ENCODE results near the gene CBX4. TPM values are rescaled to one million over a fixed set of nuclear protein-coding genes. Genes with fewer than 3 reads are reported as not detected.

The CBX4 gene
- total and polyA plus RNA-seq, 7 donors = 3.5 to 14.2 (median 7.6) TPM

DNA sequence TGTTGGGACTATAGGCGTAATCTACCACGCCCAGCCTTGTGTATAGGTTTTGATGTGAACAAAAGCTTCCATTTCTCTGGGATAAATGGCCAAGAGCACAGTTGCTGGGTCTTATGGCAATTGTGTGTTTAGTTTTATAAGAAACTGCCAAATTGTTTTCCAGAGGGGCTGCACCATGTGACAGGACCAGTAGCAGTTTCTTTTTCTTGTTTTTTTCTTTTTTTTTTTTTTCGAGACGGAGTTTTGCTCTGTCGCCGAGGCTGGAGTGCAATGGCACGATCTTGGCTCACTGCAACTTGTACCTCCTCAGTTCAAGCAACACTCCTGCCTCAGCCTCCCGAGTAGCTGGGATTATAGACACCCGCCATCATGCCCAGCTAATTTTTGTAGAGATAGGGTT is 34.3 kb upstream of the CBX4 start:
- 90 to 93% methylated on average over 9 of the region's 9 CpGs for WGBS, 2 donors
- intact Hi-C loops (cut with DNase I) = no loop called here
- H3K4me1 ChIP-seq = no peaks in the 10 kb centered on the region
- no peaks in the 10 kb centered on the region for H3K36me3 ChIP-seq
- DNase-seq = no peak
- H3K27ac ChIP-seq = no peak overlapping the region
- peaks cover 0 to 15% (median 0%) of the 10 kb centered on the region in 3 donors for H3K27me3 ChIP-seq
- no peaks in the 10 kb centered on the region for H3K9me3 ChIP-seq
- no peak for TF ChIP-seq POLR2A (IDR thresholded peaks at IDR 0.05)
- TF ChIP-seq, protein P1, sequence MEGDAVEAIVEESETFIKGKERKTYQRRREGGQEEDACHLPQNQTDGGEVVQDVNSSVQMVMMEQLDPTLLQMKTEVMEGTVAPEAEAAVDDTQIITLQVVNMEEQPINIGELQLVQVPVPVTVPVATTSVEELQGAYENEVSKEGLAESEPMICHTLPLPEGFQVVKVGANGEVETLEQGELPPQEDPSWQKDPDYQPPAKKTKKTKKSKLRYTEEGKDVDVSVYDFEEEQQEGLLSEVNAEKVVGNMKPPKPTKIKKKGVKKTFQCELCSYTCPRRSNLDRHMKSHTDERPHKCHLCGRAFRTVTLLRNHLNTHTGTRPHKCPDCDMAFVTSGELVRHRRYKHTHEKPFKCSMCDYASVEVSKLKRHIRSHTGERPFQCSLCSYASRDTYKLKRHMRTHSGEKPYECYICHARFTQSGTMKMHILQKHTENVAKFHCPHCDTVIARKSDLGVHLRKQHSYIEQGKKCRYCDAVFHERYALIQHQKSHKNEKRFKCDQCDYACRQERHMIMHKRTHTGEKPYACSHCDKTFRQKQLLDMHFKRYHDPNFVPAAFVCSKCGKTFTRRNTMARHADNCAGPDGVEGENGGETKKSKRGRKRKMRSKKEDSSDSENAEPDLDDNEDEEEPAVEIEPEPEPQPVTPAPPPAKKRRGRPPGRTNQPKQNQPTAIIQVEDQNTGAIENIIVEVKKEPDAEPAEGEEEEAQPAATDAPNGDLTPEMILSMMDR (IDR thresholded peaks at IDR 0.05) = no peak
- no peak for TF ChIP-seq POLR2AphosphoS5 (IDR thresholded peaks at IDR 0.05)
- no peak for TF ChIP-seq EP300 (IDR thresholded peaks at IDR 0.05)
- no peak overlapping the region for H3K4me3 ChIP-seq

DNA sequence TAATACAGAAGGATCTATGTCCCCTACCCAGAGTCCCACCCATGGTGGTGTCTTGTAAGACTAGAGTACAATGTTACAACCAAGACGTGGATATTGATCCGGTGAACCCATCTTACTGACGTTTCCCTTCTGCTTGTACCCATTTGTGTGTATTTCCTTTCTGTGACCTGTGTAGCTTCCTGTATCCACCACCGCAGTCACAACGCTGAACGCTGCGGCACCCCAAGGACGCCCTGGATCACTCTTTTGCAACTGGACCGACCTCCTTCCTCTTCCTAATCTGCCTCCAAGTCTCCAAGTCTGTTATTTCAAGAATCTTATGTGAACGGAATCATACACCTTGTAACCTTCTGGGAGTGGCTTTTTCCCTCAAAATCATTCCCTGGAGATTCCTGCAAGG is 33.5 kb upstream of the CBX4 start:
- H3K36me3 ChIP-seq = no peaks in the 10 kb centered on the region
- intact Hi-C loops (cut with DNase I) = no loop called here
- WGBS, 2 donors = 64 to 87% methylated on average over 10 of the region's 10 CpGs
- TF ChIP-seq EP300 (IDR thresholded peaks at IDR 0.05) (no peak), POLR2AphosphoS5 (IDR thresholded peaks at IDR 0.05) (no peak), POLR2A (IDR thresholded peaks at IDR 0.05) (no peak)
- TF ChIP-seq, protein P1 (IDR thresholded peaks at IDR 0.05) = no peak
- no peak overlapping the region for H3K27ac ChIP-seq
- no peaks in the 10 kb centered on the region for H3K9me3 ChIP-seq
- no peak overlapping the region for H3K4me3 ChIP-seq
- H3K4me1 ChIP-seq = no peaks in the 10 kb centered on the region
- H3K27me3 ChIP-seq = peaks cover 0 to 8% (median 0%) of the 10 kb centered on the region in 3 donors
- no peak for DNase-seq

DNA sequence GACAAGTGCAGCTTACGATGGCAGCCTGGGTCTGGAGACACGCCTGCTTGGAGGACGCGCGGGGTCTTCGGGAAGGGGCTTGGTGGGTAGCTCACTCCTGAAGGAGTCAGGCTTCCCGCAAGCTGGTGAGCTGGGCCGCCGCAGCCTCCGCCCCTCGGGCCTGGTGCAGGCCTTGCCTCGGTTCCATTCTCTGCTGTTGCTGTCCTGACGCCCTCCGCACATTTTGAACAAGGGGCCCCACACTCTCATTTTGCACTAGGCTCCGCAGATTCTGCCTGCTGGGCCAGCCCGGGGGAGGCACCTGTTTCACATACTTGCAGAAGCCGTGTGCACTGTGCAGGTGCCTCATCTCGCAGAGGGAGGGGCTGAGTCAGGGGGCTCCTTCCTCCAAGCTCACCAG is 31.9 kb upstream of the CBX4 start:
- no peak for DNase-seq
- TF ChIP-seq, protein P1 (IDR thresholded peaks at IDR 0.05) = no peak
- TF ChIP-seq EP300 (IDR thresholded peaks at IDR 0.05) (no peak), POLR2AphosphoS5 (IDR thresholded peaks at IDR 0.05) (no peak), POLR2A (IDR thresholded peaks at IDR 0.05) (no peak)
- intact Hi-C loops (cut with DNase I) = no loop called here
- H3K9me3 ChIP-seq = no peaks in the 10 kb centered on the region
- 89 to 90% methylated on average over 18 of the region's 18 CpGs for WGBS, 2 donors
- H3K4me3 ChIP-seq = no peak overlapping the region
- H3K4me1 ChIP-seq = no peaks in the 10 kb centered on the region
- H3K36me3 ChIP-seq = no peaks in the 10 kb centered on the region
- H3K27ac ChIP-seq = no peak overlapping the region
- peaks cover 0 to 8% (median 0%) of the 10 kb centered on the region in 3 donors for H3K27me3 ChIP-seq

DNA sequence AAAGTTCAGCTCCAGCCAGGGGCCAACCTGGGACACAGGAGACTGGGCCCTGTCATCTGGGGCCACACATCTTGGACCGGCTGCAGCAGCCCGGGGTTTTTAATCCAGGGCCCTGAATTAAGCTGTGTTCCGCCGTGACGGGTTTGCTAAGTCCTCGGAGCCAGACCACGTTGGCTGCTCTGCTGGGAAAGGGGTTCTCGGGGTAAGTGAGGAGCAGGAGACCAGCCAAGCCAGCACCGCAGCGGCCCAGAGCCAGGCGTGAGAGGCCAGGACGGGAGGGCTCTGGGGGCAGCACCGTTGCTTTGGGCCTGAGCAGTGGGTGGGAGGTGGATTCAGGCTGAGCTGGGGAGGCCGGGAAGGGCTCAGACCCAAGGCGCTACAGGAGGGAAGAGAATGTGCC is 31.3 kb upstream of the CBX4 start:
- WGBS, 2 donors = 89 to 95% methylated on average over 15 of the region's 15 CpGs
- no peaks in the 10 kb centered on the region for H3K9me3 ChIP-seq
- no peak for DNase-seq
- intact Hi-C loops (cut with DNase I) = no loop called here
- no peak overlapping the region for H3K27ac ChIP-seq
- no peaks in the 10 kb centered on the region for H3K36me3 ChIP-seq
- no peaks in the 10 kb centered on the region for H3K4me1 ChIP-seq
- no peak for TF ChIP-seq POLR2A (IDR thresholded peaks at IDR 0.05)
- no peak for TF ChIP-seq EP300 (IDR thresholded peaks at IDR 0.05)
- no peak for TF ChIP-seq POLR2AphosphoS5 (IDR thresholded peaks at IDR 0.05)
- TF ChIP-seq, protein P1 (IDR thresholded peaks at IDR 0.05) = no peak
- no peak overlapping the region for H3K4me3 ChIP-seq
- H3K27me3 ChIP-seq = peaks cover 0 to 14% (median 0%) of the 10 kb centered on the region in 3 donors
